Sigmoid colon (tissue), 4 donors: ENCODE data around the gene RFFL.

ENCODE experiments used
- CTCF ChIP-seq, 4 experiments: fragments of 450-650 bp in 3 of 4; fragments of 200-600 bp in 1 of 4; IDR thresholded peaks; one replicate each; pipeline ENCODE4 v1.5.1; 2016 to 2019; ENCODE audit warnings: antibody characterized with exemption in 4 of 4, mild to moderate bottlenecking in 3 of 4, moderate library complexity in 2 of 4
- EP300 ChIP-seq, 4 donors: sonication (generic); formaldehyde crosslinking; IDR thresholded peaks; one replicate each; pipeline ENCODE4 v1.6.1; 2017; ENCODE audit warnings: antibody characterized with exemption in 4 of 4
- POLR2A ChIP-seq, 2 donors: fragments of 450-650 bp; IDR thresholded peaks; one replicate each; pipeline ENCODE4 v1.6.1; 2016; ENCODE audit warnings: antibody characterized with exemption in 2 of 2, mild to moderate bottlenecking in 2 of 2, moderate library complexity in 2 of 2
- POLR2AphosphoS5 ChIP-seq, 4 donors: sonication (generic); formaldehyde crosslinking; IDR thresholded peaks; one replicate each; pipeline ENCODE4 v1.6.1; 2017; ENCODE audit warnings: antibody characterized with exemption in 4 of 4

- TF ChIP-seq POLR2AphosphoS5 (IDR thresholded peaks at IDR 0.05) (no peak), CTCF (IDR thresholded peaks at IDR 0.05) (no peak), EP300 (IDR thresholded peaks at IDR 0.05) (no peak), POLR2A (IDR thresholded peaks at IDR 0.05) (no peak)
Observed at GRCh38 chr17:35050170-35050569, 13.3 kb downstream of the RFFL start.
